ENCODE measurements around the gene NLRP13. TPM values are rescaled to one million over a fixed set of nuclear protein-coding genes. Genes with fewer than 3 reads are reported as not detected.

Gene NLRP13
- total and polyA plus RNA-seq, 9 of the 15 experiments (the other 6 are each of a cell fraction or from before 2014, with no cell fraction given) = not detected

DNA sequence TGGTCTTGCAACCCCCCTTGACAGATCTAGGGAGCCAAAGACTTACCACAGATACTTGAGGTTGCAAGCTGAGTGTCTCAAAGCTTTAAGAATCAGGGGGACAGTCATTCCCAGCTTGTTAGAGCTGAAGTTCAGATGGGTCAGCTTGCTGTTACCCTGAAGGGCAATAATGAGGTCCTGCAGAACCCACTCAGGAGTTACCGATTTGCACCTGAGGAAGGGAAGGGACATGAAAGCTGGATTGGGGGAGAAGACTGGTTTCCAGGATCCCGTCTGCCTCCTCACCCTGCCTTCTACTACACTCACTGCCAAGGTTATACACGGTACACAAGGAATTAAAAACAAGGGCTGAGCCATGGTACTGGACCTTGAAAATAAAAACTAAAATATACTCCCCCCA is 24.4 kb downstream of the NLRP13 start:
- ATAC-seq (no peak), DNase-seq (ENCODE audit: extremely low read depth in 1 of 4, low spot score in 3 of 4) (no peak), FAIRE-seq (no peak)
- Histone ChIP-seq H3K79me2 (ENCODE audit: control insufficient read depth, insufficient read depth, low read length) (no peaks in the 10 kb centered on the region), H3K27ac (ENCODE audit: extremely low read depth, low read depth, low read length) (no peak overlapping the region), H3K4me3 (no peak overlapping the region), H3K27me3 (ENCODE audit: control insufficient read depth in 2 of 2, insufficient read depth in 2 of 2, low read length in 2 of 2) (no peaks in the 10 kb centered on the region), H3K9me1 (ENCODE audit: control insufficient read depth, insufficient read depth, low read length) (no peaks in the 10 kb centered on the region), H3K9me3 (replicated peaks; ENCODE audit: control insufficient read depth, insufficient read depth, low read depth, low read length) (no peaks in the 10 kb centered on the region), H3K9ac (ENCODE audit: insufficient read depth in 1 of 2, low read depth in 2 of 2, low read length in 2 of 2) (no peak overlapping the region), H3K36me3 (ENCODE audit: control insufficient read depth, insufficient read depth, low read length) (no peaks in the 10 kb centered on the region), H2AFZ (ENCODE audit: low read depth, low read length) (no peak overlapping the region), H4K20me1 (replicated peaks; ENCODE audit: control insufficient read depth, insufficient read depth, low read length) (no peaks in the 10 kb centered on the region), H3K4me1 (replicated peaks in 1 of 2; ENCODE audit: control insufficient read depth in 2 of 2, insufficient read depth in 2 of 2, low read length in 2 of 2) (no peaks in the 10 kb centered on the region), H3K4me2 (ENCODE audit: insufficient read depth, low read length) (no peak overlapping the region)
- intact Hi-C loops (cut with micrococcal nuclease) (no loop called here), in situ Hi-C loops (cut with MboI) (no loop called here)
- CTCF ChIA-PET (ENCODE audit: low intra/inter-chr PET ratio) = no interaction called here
- 0% methylated on average over 3 of the region's 3 CpGs for WGBS (ENCODE audit: insufficient coverage, low coverage, missing lambda C conversion rate)
- BruUV-seq (replicated peaks) = no TSS peak
- no peak for TF ChIP-seq HOMEZ (CRISPR knock-in tag; IDR thresholded peaks at IDR 0.05)
- no peak for TF ChIP-seq ZKSCAN3 (CRISPR knock-in tag; IDR thresholded peaks at IDR 0.05)
- TF ChIP-seq, protein P1, sequence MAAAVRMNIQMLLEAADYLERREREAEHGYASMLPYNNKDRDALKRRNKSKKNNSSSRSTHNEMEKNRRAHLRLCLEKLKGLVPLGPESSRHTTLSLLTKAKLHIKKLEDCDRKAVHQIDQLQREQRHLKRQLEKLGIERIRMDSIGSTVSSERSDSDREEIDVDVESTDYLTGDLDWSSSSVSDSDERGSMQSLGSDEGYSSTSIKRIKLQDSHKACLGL (CRISPR knock-in tag; IDR thresholded peaks at IDR 0.05; ENCODE audit: borderline replicate concordance, poor library complexity, severe bottlenecking) = no peak
- no peak for TF ChIP-seq TAF15 (IDR thresholded peaks at IDR 0.05; ENCODE audit: low read depth, low read length)
- no peak for TF ChIP-seq PML (IDR thresholded peaks at IDR 0.05; ENCODE audit: low read length)
- TF ChIP-seq THAP12 (CRISPR knock-in tag; IDR thresholded peaks at IDR 0.05) = no peak
- TF ChIP-seq, protein P2, sequence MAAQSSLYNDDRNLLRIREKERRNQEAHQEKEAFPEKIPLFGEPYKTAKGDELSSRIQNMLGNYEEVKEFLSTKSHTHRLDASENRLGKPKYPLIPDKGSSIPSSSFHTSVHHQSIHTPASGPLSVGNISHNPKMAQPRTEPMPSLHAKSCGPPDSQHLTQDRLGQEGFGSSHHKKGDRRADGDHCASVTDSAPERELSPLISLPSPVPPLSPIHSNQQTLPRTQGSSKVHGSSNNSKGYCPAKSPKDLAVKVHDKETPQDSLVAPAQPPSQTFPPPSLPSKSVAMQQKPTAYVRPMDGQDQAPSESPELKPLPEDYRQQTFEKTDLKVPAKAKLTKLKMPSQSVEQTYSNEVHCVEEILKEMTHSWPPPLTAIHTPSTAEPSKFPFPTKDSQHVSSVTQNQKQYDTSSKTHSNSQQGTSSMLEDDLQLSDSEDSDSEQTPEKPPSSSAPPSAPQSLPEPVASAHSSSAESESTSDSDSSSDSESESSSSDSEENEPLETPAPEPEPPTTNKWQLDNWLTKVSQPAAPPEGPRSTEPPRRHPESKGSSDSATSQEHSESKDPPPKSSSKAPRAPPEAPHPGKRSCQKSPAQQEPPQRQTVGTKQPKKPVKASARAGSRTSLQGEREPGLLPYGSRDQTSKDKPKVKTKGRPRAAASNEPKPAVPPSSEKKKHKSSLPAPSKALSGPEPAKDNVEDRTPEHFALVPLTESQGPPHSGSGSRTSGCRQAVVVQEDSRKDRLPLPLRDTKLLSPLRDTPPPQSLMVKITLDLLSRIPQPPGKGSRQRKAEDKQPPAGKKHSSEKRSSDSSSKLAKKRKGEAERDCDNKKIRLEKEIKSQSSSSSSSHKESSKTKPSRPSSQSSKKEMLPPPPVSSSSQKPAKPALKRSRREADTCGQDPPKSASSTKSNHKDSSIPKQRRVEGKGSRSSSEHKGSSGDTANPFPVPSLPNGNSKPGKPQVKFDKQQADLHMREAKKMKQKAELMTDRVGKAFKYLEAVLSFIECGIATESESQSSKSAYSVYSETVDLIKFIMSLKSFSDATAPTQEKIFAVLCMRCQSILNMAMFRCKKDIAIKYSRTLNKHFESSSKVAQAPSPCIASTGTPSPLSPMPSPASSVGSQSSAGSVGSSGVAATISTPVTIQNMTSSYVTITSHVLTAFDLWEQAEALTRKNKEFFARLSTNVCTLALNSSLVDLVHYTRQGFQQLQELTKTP (IDR thresholded peaks at IDR 0.05; ENCODE audit: low read depth in 1 of 2, partially characterized antibody in 2 of 2) = no peak
- no peak for TF ChIP-seq STAT5B (CRISPR knock-in tag; IDR thresholded peaks at IDR 0.05)
- TF ChIP-seq HNRNPLL (IDR thresholded peaks at IDR 0.05; ENCODE audit: low read depth, low read length, poor library complexity, severe bottlenecking) = no peak
- no peak for TF ChIP-seq ZNF280B (CRISPR knock-in tag; IDR thresholded peaks at IDR 0.05)
- POLR2A ChIA-PET = interaction anchor here (0.9 kb wide), 1 partner anchor 98 kb away, joined by 4 read pairs; no protein-coding TSS in a partner anchor
